Trophoblast cell (in vitro differentiated cells and primary cell): ENCODE results near the gene LUC7L3.

ENCODE experiments used
- DNase-seq, 2 donors: peaks; one replicate each; pipeline ENCODE4 v3.0.0-alpha.2; 2016
- H2AFZ ChIP-seq: 2 replicates; pipeline ENCODE4 v1.6.1; 2013; ENCODE audit warnings: low read length, moderate library complexity, mild to moderate bottlenecking; ENCODE audit not compliant: insufficient read depth, poor library complexity
- H2AK5ac ChIP-seq: 2 replicates; pipeline ENCODE4 v1.6.1; 2013; ENCODE audit warnings: mild to moderate bottlenecking, low read length
- H2BK120ac ChIP-seq: 2 replicates; pipeline ENCODE4 v1.6.1; 2013; ENCODE audit warnings: low read length, mild to moderate bottlenecking, moderate library complexity; ENCODE audit not compliant: insufficient read depth, poor library complexity
- H2BK12ac ChIP-seq: 2 replicates; pipeline ENCODE4 v1.6.1; 2013; ENCODE audit warnings: mild to moderate bottlenecking, low read length, moderate library complexity
- H2BK5ac ChIP-seq: 2 replicates; pipeline ENCODE4 v1.6.1; 2013; ENCODE audit warnings: low read length, low read depth, moderate library complexity, mild to moderate bottlenecking; ENCODE audit not compliant: poor library complexity
- H3K14ac ChIP-seq: 2 replicates; pipeline ENCODE4 v1.6.1; 2013; ENCODE audit warnings: mild to moderate bottlenecking, low read length
- H3K18ac ChIP-seq: 2 replicates; pipeline ENCODE4 v1.6.1; 2013; ENCODE audit warnings: mild to moderate bottlenecking, low read length
- H3K23ac ChIP-seq: 2 replicates; pipeline ENCODE4 v1.6.1; 2013; ENCODE audit warnings: low read length
- H3K27ac ChIP-seq: 2 replicates; pipeline ENCODE4 v1.5.1; 2013; ENCODE audit warnings: low read depth, mild to moderate bottlenecking, inconsistent platforms, low read length, moderate library complexity
- H3K27me3 ChIP-seq: 2 replicates; pipeline ENCODE4 v1.6.1; 2013; ENCODE audit warnings: inconsistent platforms, mild to moderate bottlenecking, low read length, moderate library complexity; ENCODE audit not compliant: insufficient read depth
- H3K36me3 ChIP-seq, 2 experiments: 1 replicate in 1 of 2; 2 replicates in 1 of 2; pipeline ENCODE4 v1.6.1; 2013; ENCODE audit warnings: low read length in 2 of 2, mild to moderate bottlenecking in 2 of 2, moderate library complexity in 1 of 2; ENCODE audit not compliant: insufficient read depth in 2 of 2, control insufficient read depth in 1 of 2
- H3K4ac ChIP-seq: 2 replicates; pipeline ENCODE4 v1.6.1; 2013; ENCODE audit warnings: low read depth, mild to moderate bottlenecking, low read length, moderate library complexity
- H3K4me1 ChIP-seq, 2 experiments: 1 replicate in 1 of 2; 2 replicates in 1 of 2; pipeline ENCODE4 v1.6.1; 2013; ENCODE audit warnings: low read length in 2 of 2, mild to moderate bottlenecking in 2 of 2, moderate library complexity in 1 of 2; ENCODE audit not compliant: insufficient read depth in 2 of 2, control insufficient read depth in 1 of 2
- H3K4me2 ChIP-seq: 2 replicates; pipeline ENCODE4 v1.6.1; 2013; ENCODE audit warnings: inconsistent platforms, mild to moderate bottlenecking, low read length, moderate library complexity
- H3K4me3 ChIP-seq: 2 replicates; pipeline ENCODE4 v1.5.1; 2013; ENCODE audit warnings: mild to moderate bottlenecking, low read depth, low read length, inconsistent platforms
- H3K79me1 ChIP-seq: one replicate; pipeline ENCODE4 v1.6.1; 2013; ENCODE audit warnings: low read length
- H3K79me2 ChIP-seq: 2 replicates; pipeline ENCODE4 v1.6.1; 2013; ENCODE audit warnings: low read length, mild to moderate bottlenecking; ENCODE audit not compliant: control insufficient read depth, insufficient read depth, poor library complexity
- H3K9ac ChIP-seq: 2 replicates; pipeline ENCODE4 v1.6.1; 2013; ENCODE audit warnings: mild to moderate bottlenecking, low read length
- H3K9me3 ChIP-seq: 2 replicates; pipeline ENCODE4 v1.6.1; 2013; ENCODE audit warnings: low read depth, mild to moderate bottlenecking, control low read depth, inconsistent platforms, low read length; ENCODE audit not compliant: insufficient read depth
- H4K12ac ChIP-seq: 2 replicates; pipeline ENCODE4 v1.6.1; 2013; ENCODE audit warnings: low read depth, mild to moderate bottlenecking, low read length, moderate library complexity
- H4K8ac ChIP-seq: 2 replicates; pipeline ENCODE4 v1.6.1; 2013; ENCODE audit warnings: low read depth, mild to moderate bottlenecking, low read length, moderate library complexity
- H4K91ac ChIP-seq: one replicate; pipeline ENCODE4 v1.6.1; 2013; ENCODE audit warnings: low read depth, mild to moderate bottlenecking, low read length, moderate library complexity
- WGBS: extraction: QIAGEN DNeasy Blood & Tissue Kit; methylation state at CpG from one replicate; pipeline ENCODE4 v1.1.7; 2013; ENCODE audit warnings: missing lambda C conversion rate; ENCODE audit not compliant: insufficient read length, insufficient coverage; ENCODE audit errors: extremely low coverage; 5-methylcytosine and 5-hydroxymethylcytosine counted together

The LUC7L3 gene

GRCh38 chr17:50787106-50787505 is 67.7 kb downstream of the LUC7L3 start:
- H3K9me3 ChIP-seq: no peaks in the 10 kb centered on the region
- H2AK5ac ChIP-seq: no peak overlapping the region
- H3K79me1 ChIP-seq: peaks cover 4% of the 10 kb centered on the region
- no peak overlapping the region for H3K4me3 ChIP-seq
- peak in 1 of 2 donors; percentile 34 for DNase-seq
- no peak overlapping the region for H3K4ac ChIP-seq
- no CpG with 5 or more reads among the region's 7 CpGs for WGBS
- H3K9ac ChIP-seq: no peak overlapping the region
- peaks cover 6 to 8% of the 10 kb centered on the region in 2 experiments for H3K4me1 ChIP-seq
- no peak overlapping the region for H3K14ac ChIP-seq
- H3K18ac ChIP-seq: no peak overlapping the region
- no peak overlapping the region for H2BK12ac ChIP-seq
- no peak overlapping the region for H3K27ac ChIP-seq
- H3K79me2 ChIP-seq: no peaks in the 10 kb centered on the region
- H3K23ac ChIP-seq: no peak overlapping the region
- no peak overlapping the region for H4K12ac ChIP-seq
- H2BK120ac ChIP-seq: no peak overlapping the region
- no peaks in the 10 kb centered on the region for H3K27me3 ChIP-seq
- no peak overlapping the region for H2BK5ac ChIP-seq
- H3K4me2 ChIP-seq: no peak overlapping the region
- H3K36me3 ChIP-seq: no peaks in the 10 kb centered on the region
- H4K91ac ChIP-seq: peak overlapping the region; percentile 55
- H4K8ac ChIP-seq: peak overlapping the region; percentile 6
- H2AFZ ChIP-seq: no peak overlapping the region

DNA sequence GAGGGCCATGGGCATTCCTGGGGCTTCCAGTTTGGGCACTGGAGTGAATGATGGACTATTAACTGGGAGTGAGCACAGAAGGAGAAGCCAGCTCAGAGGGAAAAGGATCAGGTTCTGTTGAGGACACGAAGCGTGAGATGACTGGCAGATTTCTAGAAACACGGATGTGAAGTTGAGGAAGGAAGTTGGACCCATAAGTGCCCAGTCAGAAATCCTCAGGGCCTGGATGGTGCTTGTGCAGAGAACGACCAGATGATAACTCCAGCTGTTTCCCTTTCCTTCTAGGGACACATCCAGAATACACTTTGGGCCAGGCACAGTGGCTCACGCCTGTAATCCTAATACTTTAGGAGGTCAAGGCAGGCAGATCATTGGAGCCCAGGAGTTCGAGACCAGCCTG is 71.2 kb downstream of the LUC7L3 start:
- no peak overlapping the region for H3K4ac ChIP-seq
- no peak overlapping the region for H3K4me2 ChIP-seq
- no peak overlapping the region for H2BK120ac ChIP-seq
- peak overlapping the region; percentile 36 for H4K8ac ChIP-seq
- no peaks in the 10 kb centered on the region for H3K27me3 ChIP-seq
- no peak overlapping the region for H3K4me3 ChIP-seq
- H3K9ac ChIP-seq: no peak overlapping the region
- peak overlapping the region; percentile 22 for H4K12ac ChIP-seq
- H4K91ac ChIP-seq: peak overlapping the region; percentile 75
- peaks cover 6 to 8% of the 10 kb centered on the region in 2 experiments for H3K4me1 ChIP-seq
- peak overlapping the region; percentile 61 for H2BK12ac ChIP-seq
- peaks cover 4% of the 10 kb centered on the region for H3K79me1 ChIP-seq
- no peak overlapping the region for H2BK5ac ChIP-seq
- no peaks in the 10 kb centered on the region for H3K79me2 ChIP-seq
- WGBS: no CpG with 5 or more reads among the region's 6 CpGs
- H3K18ac ChIP-seq: no peak overlapping the region
- no peak overlapping the region for H2AK5ac ChIP-seq
- no peaks in the 10 kb centered on the region for H3K36me3 ChIP-seq
- H2AFZ ChIP-seq: no peak overlapping the region
- DNase-seq: no peak
- no peak overlapping the region for H3K27ac ChIP-seq
- no peak overlapping the region for H3K23ac ChIP-seq
- no peaks in the 10 kb centered on the region for H3K9me3 ChIP-seq
- peak overlapping the region; percentile 46 for H3K14ac ChIP-seq

DNA sequence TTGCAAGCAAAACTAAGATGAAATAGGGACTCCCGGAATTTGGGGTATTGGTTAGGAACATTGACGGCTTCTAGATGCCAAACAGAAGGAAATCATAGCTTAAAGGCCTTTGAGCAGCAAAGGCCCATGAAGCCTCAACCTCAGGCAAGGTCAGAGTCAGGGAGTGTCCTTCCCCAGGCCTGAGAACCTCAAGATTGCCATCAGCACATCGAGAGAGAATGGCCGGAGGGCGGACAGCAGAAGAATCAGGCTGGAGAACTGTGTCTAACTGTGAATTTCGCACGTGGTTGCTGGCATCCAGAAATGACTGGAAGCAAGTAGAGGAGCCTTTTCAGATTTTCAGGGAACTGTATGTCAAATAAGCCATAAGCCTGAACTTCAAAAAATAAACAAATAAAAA is 72.7 kb downstream of the LUC7L3 start:
- no CpG with 5 or more reads among the region's 7 CpGs for WGBS
- DNase-seq: peak in 1 of 2 donors; percentile 14
- no peak overlapping the region for H3K9ac ChIP-seq

DNA sequence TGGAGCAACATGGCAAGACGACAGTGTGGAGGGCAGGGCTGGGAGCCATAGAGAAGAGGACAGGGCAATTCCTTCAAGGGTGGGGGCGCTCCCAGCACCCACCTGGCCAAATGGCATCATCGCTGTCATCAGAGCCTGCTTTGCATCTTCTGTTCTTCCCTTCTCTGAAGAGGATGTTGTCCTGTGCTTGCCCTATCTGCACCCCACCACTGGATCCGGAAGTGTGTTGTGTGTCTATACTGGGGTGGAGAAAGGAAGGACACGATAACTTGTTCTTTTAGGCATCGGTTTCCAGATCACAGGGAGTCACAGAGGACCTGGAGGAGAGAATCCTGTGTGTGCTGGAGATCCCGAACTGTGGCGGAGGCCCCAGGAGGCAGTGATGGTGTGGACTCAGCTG is 73.6 kb downstream of the LUC7L3 start:
- Histone ChIP-seq H3K9ac (no peak overlapping the region), H2BK12ac (no peak overlapping the region), H2AFZ (no peak overlapping the region), H3K4me1 (peaks cover 8% of the 10 kb centered on the region in 2 experiments), H4K91ac (no peak overlapping the region), H3K23ac (no peak overlapping the region), H2AK5ac (no peak overlapping the region), H3K4ac (no peak overlapping the region), H3K4me3 (no peak overlapping the region), H4K8ac (no peak overlapping the region), H2BK5ac (no peak overlapping the region), H3K36me3 (no peaks in the 10 kb centered on the region), H3K27ac (no peak overlapping the region), H3K4me2 (no peak overlapping the region), H2BK120ac (no peak overlapping the region), H3K9me3 (no peaks in the 10 kb centered on the region), H4K12ac (no peak overlapping the region), H3K18ac (no peak overlapping the region), H3K79me1 (peaks cover 5% of the 10 kb centered on the region), H3K79me2 (no peaks in the 10 kb centered on the region), H3K14ac (no peak overlapping the region), H3K27me3 (no peaks in the 10 kb centered on the region)
- DNase-seq: no peak
- WGBS: no CpG with 5 or more reads among the region's 8 CpGs

More for the DNA sequence above, 72.7 kb downstream of the LUC7L3 start:
- Histone ChIP-seq H3K4ac (no peak overlapping the region), H2BK5ac (no peak overlapping the region), H4K8ac (no peak overlapping the region), H2AK5ac (no peak overlapping the region), H3K9me3 (no peaks in the 10 kb centered on the region), H4K12ac (no peak overlapping the region), H3K18ac (no peak overlapping the region), H3K23ac (no peak overlapping the region), H2BK120ac (no peak overlapping the region), H3K4me2 (no peak overlapping the region), H3K4me1 (peaks cover 6 to 8% of the 10 kb centered on the region in 2 experiments), H3K14ac (no peak overlapping the region), H3K27me3 (no peaks in the 10 kb centered on the region), H3K4me3 (no peak overlapping the region), H3K79me2 (no peaks in the 10 kb centered on the region), H3K27ac (no peak overlapping the region), H2BK12ac (no peak overlapping the region), H2AFZ (no peak overlapping the region), H3K36me3 (no peaks in the 10 kb centered on the region), H3K79me1 (peaks cover 4% of the 10 kb centered on the region), H4K91ac (no peak overlapping the region)
